ENCODE measurements around the gene TRIM72.
"Not testable (repeated sequence)": the region's sequence is repeated elsewhere in the genome, so short reads cannot be mapped to it uniquely, and the experiment has no call there.

TRIM72 gene

DNA sequence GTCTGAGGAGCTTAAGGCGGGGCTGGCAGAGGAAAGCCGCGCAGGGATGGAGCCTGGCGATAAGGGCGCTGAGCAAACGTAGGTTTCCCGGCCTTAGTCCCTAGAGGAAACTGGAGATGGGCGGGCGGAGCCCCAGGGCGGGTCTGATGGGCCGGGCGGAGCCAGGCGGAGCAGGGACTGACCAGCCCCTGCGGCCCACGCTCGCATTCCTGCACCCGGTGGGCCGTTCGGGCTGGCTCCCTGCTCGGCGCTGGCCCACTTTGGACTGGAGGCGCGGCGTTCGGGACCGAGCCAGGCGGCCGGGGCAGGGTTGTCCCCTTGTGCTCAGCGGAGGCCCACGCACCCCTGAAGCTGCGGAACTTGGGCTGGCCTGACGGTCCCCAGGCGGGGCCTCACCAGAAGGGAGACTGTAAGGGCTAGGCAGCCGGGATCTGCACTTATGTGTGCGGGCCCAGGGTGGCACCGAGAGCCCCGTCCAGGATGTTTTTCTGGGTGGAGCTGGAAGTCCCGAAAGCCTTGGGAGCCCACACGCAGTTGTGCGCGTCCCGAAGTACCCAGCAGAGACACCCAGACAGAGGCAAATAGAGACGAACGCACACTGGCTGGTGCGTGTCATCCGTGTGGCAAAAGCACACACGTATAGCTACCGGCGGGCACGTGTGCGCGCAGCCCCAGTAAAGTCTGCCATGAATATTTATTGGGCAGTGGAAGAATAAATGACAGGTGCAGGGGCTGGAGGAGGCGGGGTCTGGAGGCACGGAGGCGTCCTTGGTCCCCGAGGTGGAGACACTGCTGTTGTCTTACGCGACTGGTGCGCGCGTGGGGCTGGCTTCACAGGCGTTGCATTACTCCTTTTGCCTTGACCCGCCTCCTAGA is 1.6 kb downstream of the TRIM72 start:
- DNase-seq (ENCODE audit: low read depth), result peak; percentile 15

- DNase-seq (ENCODE audit: low read depth), result no peak
These were observed 2.7 kb downstream of the TRIM72 start, which contains the start of gene PYDC1 for GRCh38 chr16:31216422-31217135. Gene PYDC1 (minus strand): TSS chr16:31217135. CDS start chr16:31217028, 107 bp downstream.

DNA sequence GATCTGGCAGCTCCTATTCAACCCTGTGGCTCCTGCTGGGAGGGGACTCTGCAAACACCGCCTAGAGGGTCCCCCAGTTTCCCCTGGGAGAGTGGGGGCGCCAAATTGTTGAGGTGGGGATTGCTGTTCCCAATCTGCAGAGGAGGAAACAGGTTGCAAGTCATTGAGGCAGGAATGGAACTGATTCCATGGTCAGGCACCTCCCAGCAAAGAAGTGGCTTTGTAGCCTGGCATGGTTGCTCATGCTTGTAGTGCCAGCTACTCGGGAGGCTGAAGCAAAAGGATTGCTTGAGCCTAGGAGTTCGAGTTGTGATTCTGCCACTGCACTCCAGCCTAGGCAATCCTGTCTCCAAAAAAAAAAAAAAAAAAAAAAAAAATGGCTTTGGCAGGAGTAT is 3.2 kb downstream of the TRIM72 start:
- no peak for DNase-seq (ENCODE audit: low read depth)

DNA sequence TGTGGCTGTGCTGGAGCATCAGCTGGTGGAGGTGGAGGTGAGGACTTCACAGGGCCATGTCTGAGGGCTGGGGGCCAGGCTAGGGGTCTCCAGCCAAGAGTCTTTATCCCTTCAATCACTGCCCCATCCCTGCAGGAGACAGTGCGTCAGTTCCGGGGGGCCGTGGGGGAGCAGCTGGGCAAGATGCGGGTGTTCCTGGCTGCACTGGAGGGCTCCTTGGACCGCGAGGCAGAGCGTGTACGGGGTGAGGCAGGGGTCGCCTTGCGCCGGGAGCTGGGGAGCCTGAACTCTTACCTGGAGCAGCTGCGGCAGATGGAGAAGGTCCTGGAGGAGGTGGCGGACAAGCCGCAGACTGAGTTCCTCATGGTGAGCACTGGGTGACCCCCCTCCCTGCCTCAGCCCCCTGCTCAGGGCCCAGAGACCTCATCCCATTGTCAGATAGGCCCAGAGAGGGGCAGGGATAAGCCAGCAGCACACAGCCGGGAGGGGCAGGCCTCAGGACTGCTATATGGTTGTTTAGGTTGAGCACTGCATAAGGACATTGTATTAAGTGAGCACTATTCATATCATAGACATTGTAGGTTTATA is 5.3 kb downstream of the TRIM72 start:
- no peak for DNase-seq (ENCODE audit: low read depth)

DNA sequence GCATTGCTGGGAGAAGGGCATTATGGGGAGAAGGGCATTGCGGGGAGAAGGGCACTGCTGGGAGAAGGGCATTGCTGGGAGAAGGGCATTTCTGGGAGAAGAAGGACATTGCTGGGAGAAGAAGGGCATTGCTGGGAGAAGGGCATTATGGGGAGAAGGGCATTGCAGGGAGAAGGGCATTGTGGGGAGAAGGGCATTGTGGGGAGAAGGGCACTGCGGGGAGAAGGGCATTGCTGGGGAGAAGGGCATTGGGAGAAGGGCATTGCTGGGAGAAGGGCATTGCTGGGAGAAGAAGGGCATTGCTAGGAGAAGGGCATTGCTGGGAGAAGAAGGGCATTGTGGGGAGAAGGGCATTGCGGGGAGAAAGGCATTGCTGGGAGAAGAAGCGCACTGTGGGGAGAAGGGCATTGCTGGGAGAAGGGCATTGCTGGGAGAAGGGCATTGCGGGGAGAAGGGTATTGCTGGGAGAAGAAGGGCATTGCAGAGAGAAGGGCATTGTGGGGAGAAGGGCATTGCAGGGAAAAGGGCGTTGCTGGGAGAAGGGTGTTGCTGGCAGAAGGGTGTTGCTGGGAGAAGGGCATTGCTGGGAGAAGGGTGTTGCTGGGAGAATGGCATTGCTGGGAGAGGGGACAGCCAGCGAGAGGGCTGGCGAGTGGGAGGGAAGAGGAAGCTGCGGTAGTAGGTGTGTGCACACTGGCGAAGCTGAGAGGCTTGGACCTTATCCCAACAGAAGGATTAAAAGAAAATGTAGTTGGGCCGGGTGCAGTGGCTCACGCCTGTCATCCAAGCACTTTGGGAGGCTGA is 7.6 kb downstream of the TRIM72 start:
- no peak for DNase-seq (ENCODE audit: low read depth)

- no peak for DNase-seq (ENCODE audit: low read depth)
These were observed 9.1 kb downstream of the TRIM72 start for GRCh38 chr16:31223044-31223443.

DNA sequence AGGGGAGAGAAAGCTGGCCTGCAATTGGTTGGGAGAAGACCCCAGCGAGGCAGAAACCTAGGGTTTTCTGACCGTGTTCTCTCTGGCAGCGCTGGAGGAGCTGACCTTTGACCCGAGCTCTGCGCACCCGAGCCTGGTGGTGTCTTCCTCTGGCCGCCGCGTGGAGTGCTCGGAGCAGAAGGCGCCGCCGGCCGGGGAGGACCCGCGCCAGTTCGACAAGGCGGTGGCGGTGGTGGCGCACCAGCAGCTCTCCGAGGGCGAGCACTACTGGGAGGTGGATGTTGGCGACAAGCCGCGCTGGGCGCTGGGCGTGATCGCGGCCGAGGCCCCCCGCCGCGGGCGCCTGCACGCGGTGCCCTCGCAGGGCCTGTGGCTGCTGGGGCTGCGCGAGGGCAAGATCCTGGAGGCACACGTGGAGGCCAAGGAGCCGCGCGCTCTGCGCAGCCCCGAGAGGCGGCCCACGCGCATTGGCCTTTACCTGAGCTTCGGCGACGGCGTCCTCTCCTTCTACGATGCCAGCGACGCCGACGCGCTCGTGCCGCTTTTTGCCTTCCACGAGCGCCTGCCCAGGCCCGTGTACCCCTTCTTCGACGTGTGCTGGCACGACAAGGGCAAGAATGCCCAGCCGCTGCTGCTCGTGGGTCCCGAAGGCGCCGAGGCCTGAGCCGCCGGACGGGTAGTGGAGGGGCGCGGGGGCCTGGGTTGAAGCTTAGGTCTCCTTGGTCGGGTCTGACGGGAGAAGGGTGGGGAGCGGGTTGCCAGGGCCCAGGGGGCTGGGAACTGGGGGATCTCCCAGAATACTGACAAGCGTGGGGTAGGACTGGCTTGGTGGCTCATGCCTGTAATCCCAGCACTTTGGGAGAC is 10.4 kb downstream of the TRIM72 start:
- DNase-seq (ENCODE audit: low read depth), result no peak

DNA sequence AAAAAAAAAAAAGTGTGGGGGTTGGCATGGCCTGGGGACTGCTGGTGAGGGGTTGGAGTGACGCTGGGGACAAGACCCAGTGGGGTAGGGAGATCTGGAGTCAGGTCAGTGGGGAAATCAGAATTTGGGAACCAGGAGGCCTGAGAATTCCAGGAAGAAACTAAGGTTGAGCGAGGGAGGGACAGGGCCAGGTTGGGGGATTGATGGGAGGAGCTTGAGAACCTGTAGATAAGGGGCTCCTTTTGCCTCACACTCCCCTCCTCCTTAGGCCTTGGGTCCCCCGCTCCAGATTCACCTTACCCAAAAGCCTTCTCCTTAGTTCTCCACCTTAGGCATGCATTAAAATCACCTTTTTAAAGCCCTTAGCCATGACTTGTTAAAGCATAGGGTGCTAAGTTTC is 11.3 kb downstream of the TRIM72 start:
- DNase-seq (ENCODE audit: low read depth), result no peak

GRCh38 chr16:31228206-31228605 is 14.3 kb downstream of the TRIM72 start:
- DNase-seq (ENCODE audit: low read depth), result no peak

GRCh38 chr16:31229501-31229900 is 15.6 kb downstream of the TRIM72 start:
- no peak for DNase-seq (ENCODE audit: low read depth)

DNA sequence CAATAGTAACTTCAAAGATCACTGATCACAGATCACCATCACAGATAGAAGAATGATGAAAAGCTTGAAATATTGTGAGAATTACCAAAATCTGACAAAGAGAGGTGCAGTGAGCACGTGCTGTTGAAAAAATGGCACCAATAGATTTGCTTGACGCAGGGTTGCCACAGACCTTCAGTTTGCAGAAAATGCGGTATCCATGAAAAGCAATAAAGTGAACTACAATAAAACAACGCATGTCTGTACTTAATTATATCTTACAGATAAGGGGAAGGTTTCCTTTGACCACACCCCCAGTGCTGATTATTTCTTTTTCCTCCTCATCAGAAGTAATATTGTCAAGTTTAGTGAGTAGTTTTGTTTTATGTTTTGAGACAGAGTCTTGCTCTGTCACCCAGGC is 24.1 kb downstream of the TRIM72 start:
- DNase-seq (ENCODE audit: low read depth), result no peak

GRCh38 chr16:31242206-31242605 is 28.3 kb downstream of the TRIM72 start:
- DNase-seq (ENCODE audit: low read depth), result no peak

DNA sequence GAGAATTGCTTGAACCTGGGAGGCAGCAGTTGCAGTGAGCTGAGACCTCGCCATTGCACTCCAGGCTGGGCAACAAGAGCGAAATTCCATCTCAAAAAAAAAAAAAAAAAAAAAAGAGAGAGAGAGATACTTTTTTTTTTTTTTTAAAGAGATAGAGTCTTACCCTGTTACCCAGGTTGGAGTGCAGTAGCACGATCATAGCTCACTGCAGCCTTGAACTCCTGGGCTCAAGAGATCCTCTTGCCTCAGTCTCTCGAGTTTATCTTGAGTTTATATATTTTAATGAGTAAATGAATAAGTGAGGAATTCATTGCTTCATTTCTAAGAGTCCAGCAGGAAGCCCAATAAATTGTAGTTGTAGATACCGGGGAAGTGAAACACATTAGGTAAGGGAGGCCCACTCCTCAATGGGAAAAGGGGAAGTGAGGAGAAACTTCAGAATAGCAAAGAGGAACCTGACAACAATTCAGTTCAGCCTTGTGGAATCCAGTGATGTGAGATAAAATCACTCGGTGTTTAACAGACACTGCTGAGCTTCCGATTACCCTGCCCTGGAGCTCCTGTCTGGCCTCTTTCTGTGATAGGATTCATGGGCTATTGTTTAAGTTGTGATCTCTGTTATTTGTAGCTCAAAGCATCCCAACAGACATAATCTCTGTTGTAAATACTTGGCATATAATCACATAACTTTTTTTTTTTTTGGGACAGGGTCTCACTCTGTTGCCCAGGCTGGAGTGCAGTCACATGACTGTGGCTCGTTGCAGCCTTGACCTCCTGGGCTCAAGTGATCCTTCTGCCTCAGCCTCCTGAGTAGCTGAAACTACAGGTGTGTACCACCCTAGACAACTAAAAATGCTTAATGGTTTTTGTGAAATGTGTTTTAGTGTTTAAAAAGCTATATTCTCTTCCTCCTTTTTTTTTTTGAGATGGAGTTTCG is 30.1 kb downstream of the TRIM72 start:
- no peak for DNase-seq (ENCODE audit: low read depth)

GRCh38 chr16:31245598-31245997 is 31.7 kb downstream of the TRIM72 start:
- DNase-seq (ENCODE audit: low read depth), result not testable (repeated sequence)

- no peak for DNase-seq (ENCODE audit: low read depth)
These were observed 32.4 kb downstream of the TRIM72 start for GRCh38 chr16:31246296-31246695.

GRCh38 chr16:31248344-31248743 is 34.4 kb downstream of the TRIM72 start:
- no peak for DNase-seq (ENCODE audit: low read depth)

- no peak for DNase-seq (ENCODE audit: low read depth)
These were observed 37.0 kb downstream of the TRIM72 start for GRCh38 chr16:31250782-31251384.

- DNase-seq (ENCODE audit: low read depth), result no peak
These were observed 37.5 kb downstream of the TRIM72 start for GRCh38 chr16:31251435-31251834.

- DNase-seq (ENCODE audit: low read depth), result no peak
These were observed 39.7 kb downstream of the TRIM72 start for GRCh38 chr16:31253642-31254045.

DNA sequence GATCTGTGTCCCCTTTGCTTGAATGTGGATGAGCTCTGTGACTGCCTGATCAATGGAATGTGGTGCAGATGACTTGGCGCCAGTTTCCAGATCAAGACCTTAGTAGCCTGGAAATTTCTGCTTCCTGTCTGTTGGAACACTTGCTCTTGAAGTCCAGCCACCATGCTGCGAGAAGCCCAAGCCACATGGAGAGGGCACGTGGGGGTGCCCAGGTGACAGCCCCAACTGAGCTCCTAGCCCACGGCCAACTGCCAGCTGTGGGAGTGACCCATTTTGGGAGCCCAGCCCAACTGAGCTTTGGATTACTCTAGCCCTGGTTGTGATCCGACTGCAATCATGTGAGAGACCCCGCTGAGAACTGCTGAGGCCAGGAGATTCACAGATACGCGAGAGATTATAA is 42.5 kb downstream of the TRIM72 start:
- no peak for DNase-seq (ENCODE audit: low read depth)

All from non-pigmented ciliary epithelial cell (primary cell).